Astrocyte (in vitro differentiated cells and primary cell): ENCODE results near the gene KRI1. TPM values are rescaled to one million over a fixed set of nuclear protein-coding genes. Genes with fewer than 3 reads are reported as not detected.

Source experiments
- DNase-seq: peaks from one replicate; pipeline ENCODE4 v3.0.0-alpha.2; 2010; ENCODE audit warnings: low read depth
- FAIRE-seq: peaks from 2 replicates; lab custom pipeline; 2011; peaks lifted over from hg19 to GRCh38; lab: Jason Lieb, UNC
- H2AFZ ChIP-seq: 2 replicates; pipeline ENCODE4 v1.6.0; 2012; ENCODE audit warnings: low read depth, low read length, inconsistent platforms
- H3K27ac ChIP-seq: 2 replicates; pipeline ENCODE4 v1.5.1; 2011; ENCODE audit warnings: low read depth, low read length, inconsistent platforms
- H3K27me3 ChIP-seq: 2 replicates; pipeline ENCODE4 v1.6.0; 2011; ENCODE audit warnings: low read length, inconsistent platforms; ENCODE audit not compliant: insufficient read depth
- H3K36me3 ChIP-seq: 2 replicates; pipeline ENCODE4 v1.5.1; 2011; ENCODE audit warnings: low read length, inconsistent platforms; ENCODE audit not compliant: insufficient read depth
- H3K4me1 ChIP-seq: 2 replicates; pipeline ENCODE4 v1.5.1; 2011; ENCODE audit warnings: low read length, inconsistent platforms; ENCODE audit not compliant: insufficient read depth
- H3K4me2 ChIP-seq: 2 replicates; pipeline ENCODE4 v1.6.0; 2012; ENCODE audit warnings: low read length, inconsistent platforms
- H3K4me3 ChIP-seq: 2 replicates; pipeline ENCODE4 v1.5.1; 2011; ENCODE audit warnings: low read depth, mild to moderate bottlenecking, low read length, inconsistent platforms; ENCODE audit not compliant: insufficient read depth
- H3K79me2 ChIP-seq: 2 replicates; pipeline ENCODE4 v1.6.0; 2012; ENCODE audit warnings: mild to moderate bottlenecking, low read length, inconsistent platforms; ENCODE audit not compliant: insufficient read depth
- H3K9ac ChIP-seq: 2 replicates; pipeline ENCODE4 v1.6.0; 2012; ENCODE audit warnings: mild to moderate bottlenecking, low read length, inconsistent platforms
- H3K9me3 ChIP-seq: 2 replicates; pipeline ENCODE4 v1.5.1; 2012; ENCODE audit warnings: low read depth, mild to moderate bottlenecking, low read length, inconsistent platforms; ENCODE audit not compliant: insufficient read depth
- H4K20me1 ChIP-seq: 2 replicates; pipeline ENCODE4 v1.6.0; 2012; ENCODE audit warnings: low read length, inconsistent platforms; ENCODE audit not compliant: insufficient read depth
- H3K27ac Mint-ChIP-seq: one replicate; pipeline ENCODE4 v1.8.0; 2021; ENCODE audit warnings: mild to moderate bottlenecking, mixed read lengths; ENCODE audit not compliant: unreplicated experiment
- H3K27me3 Mint-ChIP-seq: one replicate; pipeline ENCODE4 v1.8.0; 2021; ENCODE audit warnings: low read depth, mixed read lengths; ENCODE audit not compliant: unreplicated experiment
- H3K36me3 Mint-ChIP-seq: one replicate; pipeline ENCODE4 v1.8.0; 2021; ENCODE audit warnings: low read depth, mixed read lengths; ENCODE audit not compliant: unreplicated experiment
- H3K4me1 Mint-ChIP-seq: one replicate; pipeline ENCODE4 v1.8.0; 2021; ENCODE audit warnings: low read depth, mixed read lengths; ENCODE audit not compliant: unreplicated experiment
- H3K4me3 Mint-ChIP-seq: one replicate; pipeline ENCODE4 v1.8.0; 2021; ENCODE audit warnings: mild to moderate bottlenecking, moderate library complexity, mixed read lengths; ENCODE audit not compliant: unreplicated experiment
- H3K9me3 Mint-ChIP-seq: one replicate; pipeline ENCODE4 v1.8.0; 2021; ENCODE audit warnings: mild to moderate bottlenecking, mixed read lengths; ENCODE audit not compliant: unreplicated experiment
- CTCF ChIP-seq: IDR thresholded peaks from 2 replicates; pipeline ENCODE4 v1.5.1; 2011; ENCODE audit warnings: low read depth, mild to moderate bottlenecking, inconsistent platforms, low read length, moderate library complexity; ENCODE audit not compliant: insufficient read depth
- EZH2 ChIP-seq: IDR thresholded peaks from 2 replicates; pipeline ENCODE4 v1.6.1; 2012; ENCODE audit warnings: mild to moderate bottlenecking, low read length, inconsistent platforms; ENCODE audit not compliant: insufficient read depth
- total RNA-seq: library from RNA; stranded (reverse); gene quantifications from 2 replicates; pipeline ENCODE4 v1.2.1, GENCODE V29; 2021

Gene KRI1
- total RNA-seq, 1 donor from 2014 or later, result 14.1 TPM

DNA sequence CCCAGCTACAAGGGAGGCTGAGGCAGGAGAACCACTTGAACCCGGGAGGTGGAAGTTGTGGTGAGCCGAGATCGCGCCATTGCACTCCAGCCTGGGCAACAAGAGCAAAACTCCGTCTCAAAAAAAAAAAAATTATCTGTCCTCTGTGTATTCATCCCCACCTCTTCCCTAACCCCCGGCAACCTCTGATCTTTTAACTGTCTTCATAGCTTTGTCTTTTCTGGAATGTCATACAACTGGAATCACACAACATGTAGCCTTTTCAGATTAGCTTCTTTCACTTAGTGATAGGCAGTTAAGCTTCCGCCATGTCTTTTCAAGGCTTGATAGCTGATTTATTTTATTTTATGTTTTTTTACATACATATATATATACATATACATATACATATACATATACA, 40.2 kb downstream of the KRI1 start:
- Histone ChIP-seq H3K4me3 (no peak overlapping the region), H3K27me3 (no peaks in the 10 kb centered on the region), H3K27ac (no peak overlapping the region), H3K9me3 (no peaks in the 10 kb centered on the region), H3K9ac (no peak overlapping the region), H3K36me3 (no peaks in the 10 kb centered on the region), H2AFZ (no peak overlapping the region), H4K20me1 (no peaks in the 10 kb centered on the region), H3K4me2 (no peak overlapping the region), H3K4me1 (no peaks in the 10 kb centered on the region), H3K79me2 (no peaks in the 10 kb centered on the region)
- Mint-ChIP-seq H3K4me1 (no peaks in the 10 kb centered on the region), H3K4me3 (no peak overlapping the region), H3K27me3 (peaks cover 14% of the 10 kb centered on the region), H3K36me3 (no peaks in the 10 kb centered on the region), H3K9me3 (no peaks in the 10 kb centered on the region), H3K27ac (no peak overlapping the region)
- no peak for FAIRE-seq
- DNase-seq, result no peak
- TF ChIP-seq CTCF (no peak), EZH2 (no peak)

- H3K9me3 Mint-ChIP-seq, result no peaks in the 10 kb centered on the region
- H3K4me1 Mint-ChIP-seq, result peaks cover 1% of the 10 kb centered on the region
- Histone ChIP-seq H3K9me3 (no peaks in the 10 kb centered on the region), H3K4me2 (no peak overlapping the region), H3K4me3 (no peak overlapping the region), H3K9ac (no peak overlapping the region), H4K20me1 (no peaks in the 10 kb centered on the region), H3K36me3 (no peaks in the 10 kb centered on the region), H3K27ac (no peak overlapping the region), H2AFZ (no peak overlapping the region), H3K4me1 (no peaks in the 10 kb centered on the region), H3K27me3 (peaks cover 18% of the 10 kb centered on the region), H3K79me2 (no peaks in the 10 kb centered on the region)
- DNase-seq, result no peak
- FAIRE-seq, result no peak
- no peaks in the 10 kb centered on the region for H3K36me3 Mint-ChIP-seq
- TF ChIP-seq EZH2 (no peak), CTCF (no peak)
- peaks cover 27% of the 10 kb centered on the region for H3K27me3 Mint-ChIP-seq
- H3K4me3 Mint-ChIP-seq, result no peak overlapping the region
- no peak overlapping the region for H3K27ac Mint-ChIP-seq
These were observed 42.6 kb downstream of the KRI1 start for GRCh38 chr19:10523135-10523636.

DNA sequence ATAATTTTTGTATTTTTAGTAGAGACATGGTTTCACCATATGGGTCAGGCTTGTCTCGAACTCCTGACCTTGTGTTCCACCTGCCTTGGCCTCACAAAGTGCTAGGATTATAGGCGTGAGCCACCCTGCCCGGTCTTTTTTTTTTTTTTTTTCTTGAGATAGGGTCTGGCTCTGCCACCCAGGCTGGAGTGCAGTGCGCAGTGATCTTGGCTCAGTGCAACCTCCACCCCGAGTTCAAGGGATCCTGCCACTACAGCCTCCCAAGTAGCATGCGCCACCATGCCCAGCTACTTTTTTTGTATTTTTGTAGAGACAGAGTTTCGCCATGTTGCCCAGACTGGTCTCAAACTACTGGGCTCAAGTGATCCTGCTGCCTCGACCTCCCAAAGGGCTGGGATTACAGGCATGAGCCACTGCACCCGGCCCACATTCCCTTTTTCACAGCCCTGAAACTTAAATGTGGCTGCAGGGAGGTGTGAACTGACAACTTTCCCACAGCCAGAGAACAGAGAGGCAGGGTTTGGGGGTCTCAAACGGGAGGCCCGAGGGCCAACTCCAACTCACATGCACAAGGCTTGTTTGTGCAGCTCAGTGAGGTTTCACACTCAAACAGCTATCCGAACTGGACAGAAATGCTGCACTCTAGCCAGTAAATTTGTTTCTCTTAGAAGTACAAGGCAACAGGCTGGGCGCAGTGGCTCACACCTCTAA, 44.2 kb downstream of the KRI1 start:
- H4K20me1 ChIP-seq, result no peaks in the 10 kb centered on the region
- H3K4me2 ChIP-seq, result no peak overlapping the region
- H3K9ac ChIP-seq, result no peak overlapping the region

More for the DNA sequence above, 44.2 kb downstream of the KRI1 start:
- H3K27ac Mint-ChIP-seq, result no peak overlapping the region
- H3K9me3 Mint-ChIP-seq, result no peaks in the 10 kb centered on the region
- Histone ChIP-seq H3K36me3 (no peaks in the 10 kb centered on the region), H3K4me3 (no peak overlapping the region), H3K79me2 (no peaks in the 10 kb centered on the region), H2AFZ (no peak overlapping the region), H3K9me3 (no peaks in the 10 kb centered on the region), H3K4me1 (peaks cover 4% of the 10 kb centered on the region), H3K27ac (no peak overlapping the region), H3K27me3 (peaks cover 29% of the 10 kb centered on the region)
- DNase-seq (no peak), FAIRE-seq (no peak)
- no peak overlapping the region for H3K4me3 Mint-ChIP-seq
- peaks cover 7% of the 10 kb centered on the region for H3K4me1 Mint-ChIP-seq
- peaks cover 33% of the 10 kb centered on the region for H3K27me3 Mint-ChIP-seq
- no peak for TF ChIP-seq CTCF
- TF ChIP-seq EZH2, result no peak
- H3K36me3 Mint-ChIP-seq, result no peaks in the 10 kb centered on the region
